ENCODE data around the gene PRIMPOL.

Gene PRIMPOL

GRCh38 chr4:184668096-184668495, 18.6 kb downstream of the PRIMPOL start:
- DNase-seq (ENCODE audit: low spot score) = no peak

GRCh38 chr4:184668511-184669114, 19.1 kb downstream of the PRIMPOL start:
- no peak for DNase-seq (ENCODE audit: low spot score)

GRCh38 chr4:184669251-184669650, 19.7 kb downstream of the PRIMPOL start:
- no peak for DNase-seq (ENCODE audit: low spot score)

GRCh38 chr4:184671101-184671500, 21.6 kb downstream of the PRIMPOL start:
- no peak for DNase-seq (ENCODE audit: low spot score)

GRCh38 chr4:184672741-184673140, 23.2 kb downstream of the PRIMPOL start:
- DNase-seq (ENCODE audit: low spot score) = no peak

- no peak for DNase-seq (ENCODE audit: low spot score)
Measured at GRCh38 chr4:184674011-184674410, 24.5 kb downstream of the PRIMPOL start.

GRCh38 chr4:184675018-184675417, 25.5 kb downstream of the PRIMPOL start:
- no peak for DNase-seq (ENCODE audit: low spot score)

GRCh38 chr4:184675821-184676492, 26.4 kb downstream of the PRIMPOL start:
- no peak for DNase-seq (ENCODE audit: low spot score)

- no peak for DNase-seq (ENCODE audit: low spot score)
Measured at GRCh38 chr4:184680698-184681097, 31.2 kb downstream of the PRIMPOL start.

GRCh38 chr4:184681916-184682315, 32.4 kb downstream of the PRIMPOL start:
- DNase-seq (ENCODE audit: low spot score) = no peak

- DNase-seq (ENCODE audit: low spot score) = no peak
Measured at GRCh38 chr4:184684491-184685189, 35.1 kb downstream of the PRIMPOL start.

GRCh38 chr4:184688005-184688404, 38.5 kb downstream of the PRIMPOL start:
- no peak for DNase-seq (ENCODE audit: low spot score)

- DNase-seq (ENCODE audit: low spot score) = no peak
Measured at GRCh38 chr4:184688447-184688846, 38.9 kb downstream of the PRIMPOL start.

- no peak for DNase-seq (ENCODE audit: low spot score)
Measured at GRCh38 chr4:184689681-184690080, 40.1 kb downstream of the PRIMPOL start.

GRCh38 chr4:184693056-184693455, 43.5 kb downstream of the PRIMPOL start:
- no peak for DNase-seq (ENCODE audit: low spot score)

- DNase-seq (ENCODE audit: low spot score) = no peak
Measured at GRCh38 chr4:184694412-184694956, 44.9 kb downstream of the PRIMPOL start.

GRCh38 chr4:184695178-184695896, 45.8 kb downstream of the PRIMPOL start:
- DNase-seq (ENCODE audit: low spot score) = no peak

- DNase-seq (ENCODE audit: low spot score) = no peak
Measured at GRCh38 chr4:184697956-184698355, 48.4 kb downstream of the PRIMPOL start.

- DNase-seq (ENCODE audit: low spot score) = no peak
Measured at GRCh38 chr4:184699941-184700340, 50.4 kb downstream of the PRIMPOL start.

GRCh38 chr4:184702114-184702513, 52.6 kb downstream of the PRIMPOL start:
- no peak for DNase-seq (ENCODE audit: low spot score)

- no peak for DNase-seq (ENCODE audit: low spot score)
Measured at GRCh38 chr4:184705692-184706091, 56.2 kb downstream of the PRIMPOL start.

- no peak for DNase-seq (ENCODE audit: low spot score)
Measured at GRCh38 chr4:184706453-184706852, 56.9 kb downstream of the PRIMPOL start.

All from HuH-7.5 (cell line).